NCI-H2171 (cell line): Measurements from ENCODE around the gene WASF3.

Experiments used
- DNase-seq: peaks from one replicate; lab custom pipeline; 2025; lab: John Stamatoyannopoulos, UW

Gene WASF3

GRCh38 chr13:26544707-26545106 is 12.8 kb upstream of the WASF3 start:
- no peak for DNase-seq

GRCh38 chr13:26548205-26548765 is 9.2 kb upstream of the WASF3 start:
- no peak for DNase-seq

GRCh38 chr13:26549713-26550112 is 7.8 kb upstream of the WASF3 start:
- no peak for DNase-seq

GRCh38 chr13:26551255-26551860 is 6.1 kb upstream of the WASF3 start:
- no peak for DNase-seq

- DNase-seq: no peak
Observed at GRCh38 chr13:26555413-26555812, 2.1 kb upstream of the WASF3 start.

- DNase-seq: no peak
Observed at GRCh38 chr13:26557051-26557392, 461 bp upstream of the WASF3 start.

- DNase-seq: no peak
Observed at GRCh38 chr13:26558074-26558805, 757 bp downstream of the WASF3 start.

GRCh38 chr13:26558987-26559386 is 1.5 kb downstream of the WASF3 start:
- DNase-seq: no peak

- DNase-seq: no peak
Observed at GRCh38 chr13:26560456-26560855, 3.0 kb downstream of the WASF3 start.

- DNase-seq: no peak
Observed at GRCh38 chr13:26561067-26561466, 3.6 kb downstream of the WASF3 start.

- no peak for DNase-seq
Observed at GRCh38 chr13:26561651-26562511, 4.4 kb downstream of the WASF3 start.

- no peak for DNase-seq
Observed at GRCh38 chr13:26562512-26562890, 5.0 kb downstream of the WASF3 start.

- DNase-seq: no peak
Observed at GRCh38 chr13:26563713-26564112, 6.2 kb downstream of the WASF3 start.

GRCh38 chr13:26568132-26568815 is 10.8 kb downstream of the WASF3 start:
- DNase-seq: no peak

GRCh38 chr13:26571518-26571917 is 14.0 kb downstream of the WASF3 start:
- DNase-seq: no peak

- DNase-seq: no peak
Observed at GRCh38 chr13:26575244-26575643, 17.8 kb downstream of the WASF3 start.

GRCh38 chr13:26579580-26579979 is 22.1 kb downstream of the WASF3 start:
- no peak for DNase-seq

GRCh38 chr13:26583662-26584061 is 26.2 kb downstream of the WASF3 start:
- DNase-seq: no peak

GRCh38 chr13:26584713-26585112 is 27.2 kb downstream of the WASF3 start:
- no peak for DNase-seq

- DNase-seq: no peak
Observed at GRCh38 chr13:26585136-26585535, 27.7 kb downstream of the WASF3 start.

- no peak for DNase-seq
Observed at GRCh38 chr13:26587251-26587650, 29.8 kb downstream of the WASF3 start.

- DNase-seq: no peak
Observed at GRCh38 chr13:26589226-26589625, 31.7 kb downstream of the WASF3 start.
